ENCODE results near the gene NLRC3.

NLRC3 gene

GRCh38 chr16:3538222-3538621 is 39.0 kb downstream of the NLRC3 start:
- TF ChIP-seq CSRNP3 (CRISPR knock-in tag; IDR thresholded peaks at IDR 0.05) = no peak
- no peak for TF ChIP-seq SNAI2 (CRISPR knock-in tag; IDR thresholded peaks at IDR 0.05)
- TF ChIP-seq ZFP3 (CRISPR knock-in tag; IDR thresholded peaks at IDR 0.05) = no peak
- no peak for TF ChIP-seq ZFP30 (CRISPR knock-in tag; IDR thresholded peaks at IDR 0.05)
- TF ChIP-seq PPARA (CRISPR knock-in tag; IDR thresholded peaks at IDR 0.05; ENCODE audit: borderline replicate concordance) = no peak
- no peak for TF ChIP-seq ZNF8 (CRISPR knock-in tag; IDR thresholded peaks at IDR 0.05)
- no peak for TF ChIP-seq BACH2 (CRISPR knock-in tag; IDR thresholded peaks at IDR 0.05; ENCODE audit: borderline replicate concordance)
- ATAC-seq = no peak

- TF ChIP-seq ESRRG (CRISPR knock-in tag; IDR thresholded peaks at IDR 0.05) (no peak), PATZ1 (CRISPR knock-in tag; IDR thresholded peaks at IDR 0.05; ENCODE audit: borderline replicate concordance) (no peak), CREB5 (CRISPR knock-in tag; IDR thresholded peaks at IDR 0.05; ENCODE audit: low read depth) (no peak), ISL1 (CRISPR knock-in tag; IDR thresholded peaks at IDR 0.05) (no peak), ZFP3 (CRISPR knock-in tag; IDR thresholded peaks at IDR 0.05) (no peak), PPARA (CRISPR knock-in tag; IDR thresholded peaks at IDR 0.05; ENCODE audit: borderline replicate concordance) (no peak), TOX (CRISPR knock-in tag; IDR thresholded peaks at IDR 0.05; ENCODE audit: borderline replicate concordance) (no peak), RARB (CRISPR knock-in tag; IDR thresholded peaks at IDR 0.05) (no peak), ZNF565 (CRISPR knock-in tag; conservative IDR thresholded peaks at IDR 0.05; ENCODE audit: low read depth) (no peak), ZNF70 (CRISPR knock-in tag; IDR thresholded peaks at IDR 0.05) (no peak), ARNTL (CRISPR knock-in tag; IDR thresholded peaks at IDR 0.05; ENCODE audit: borderline replicate concordance, low read depth) (no peak), CSDC2 (CRISPR knock-in tag; IDR thresholded peaks at IDR 0.05) (no peak), ZC3H10 (CRISPR knock-in tag; IDR thresholded peaks at IDR 0.05) (no peak)
- ATAC-seq = no peak
Observed at GRCh38 chr16:3536851-3537250, 40.4 kb downstream of the NLRC3 start.

GRCh38 chr16:3536271-3536731 is 40.9 kb downstream of the NLRC3 start:
- TF ChIP-seq CSDC2 (CRISPR knock-in tag; IDR thresholded peaks at IDR 0.05) = no peak
- TF ChIP-seq RARB (CRISPR knock-in tag; IDR thresholded peaks at IDR 0.05) = no peak
- TF ChIP-seq ESRRG (CRISPR knock-in tag; IDR thresholded peaks at IDR 0.05) = no peak
- TF ChIP-seq CREB5 (CRISPR knock-in tag; IDR thresholded peaks at IDR 0.05; ENCODE audit: low read depth) = no peak
- no peak for TF ChIP-seq POU6F1 (CRISPR knock-in tag; IDR thresholded peaks at IDR 0.05; ENCODE audit: borderline replicate concordance, low read depth)
- TF ChIP-seq ZFP30 (CRISPR knock-in tag; IDR thresholded peaks at IDR 0.05) = no peak
- TF ChIP-seq CSRNP3 (CRISPR knock-in tag; IDR thresholded peaks at IDR 0.05) = no peak
- TF ChIP-seq TSHZ2 (CRISPR knock-in tag; IDR thresholded peaks at IDR 0.05) = no peak
- no peak for TF ChIP-seq SNAI2 (CRISPR knock-in tag; IDR thresholded peaks at IDR 0.05)
- TF ChIP-seq ZNF8 (CRISPR knock-in tag; IDR thresholded peaks at IDR 0.05) = no peak
- no peak for TF ChIP-seq OSR1 (CRISPR knock-in tag; IDR thresholded peaks at IDR 0.05)
- ATAC-seq = no peak
